Hepatocyte (in vitro differentiated cells): ENCODE data around the gene PLCL1. TPM values are rescaled to one million over a fixed set of nuclear protein-coding genes. Genes with fewer than 3 reads are reported as not detected.

Experiments
- DNase-seq: peaks from one replicate; pipeline ENCODE4 v3.0.0-alpha.2; 2016; ENCODE audit warnings: low spot score
- H2AFZ ChIP-seq: fragments of 200-600 bp; sonication (generic); 2 replicates; pipeline ENCODE4 v1.6.0; 2016; ENCODE audit warnings: antibody characterized with exemption, mild to moderate bottlenecking
- H3K27ac ChIP-seq: fragments of 200-600 bp; sonication (generic); 2 replicates; pipeline ENCODE4 v1.5.1; 2016; ENCODE audit warnings: mild to moderate bottlenecking
- H3K27me3 ChIP-seq: fragments of 200-600 bp; sonication (generic); 2 replicates; pipeline ENCODE4 v1.6.1; 2016
- H3K36me3 ChIP-seq: fragments of 200-600 bp; sonication (generic); replicated peaks from 2 replicates; pipeline ENCODE4 v1.5.1; 2016; ENCODE audit warnings: low read depth; ENCODE audit not compliant: insufficient read depth
- H3K4me1 ChIP-seq: fragments of 200-600 bp; sonication (generic); 2 replicates; pipeline ENCODE4 v1.5.1; 2016; ENCODE audit warnings: mild to moderate bottlenecking, moderate library complexity; ENCODE audit not compliant: insufficient read depth
- H3K4me2 ChIP-seq: fragments of 200-600 bp; sonication (generic); 2 replicates; pipeline ENCODE4 v1.6.0; 2016
- H3K4me3 ChIP-seq: fragments of 200-600 bp; sonication (generic); 2 replicates; pipeline ENCODE4 v1.5.1; 2016; ENCODE audit warnings: mild to moderate bottlenecking
- H3K79me2 ChIP-seq: fragments of 200-600 bp; sonication (generic); 2 replicates; pipeline ENCODE4 v1.6.0; 2017; ENCODE audit warnings: mild to moderate bottlenecking
- H3K9me2 ChIP-seq: fragments of 200-600 bp; sonication (generic); replicated peaks from 2 replicates; pipeline ENCODE4 v1.6.0; 2017; ENCODE audit warnings: mild to moderate bottlenecking; ENCODE audit not compliant: insufficient read depth
- H3K9me3 ChIP-seq: fragments of 200-600 bp; sonication (generic); 2 replicates; pipeline ENCODE4 v1.5.1; 2016; ENCODE audit warnings: low read depth, mild to moderate bottlenecking
- H4K20me1 ChIP-seq: fragments of 200-600 bp; sonication (generic); 2 replicates; pipeline ENCODE4 v1.6.0; 2016; ENCODE audit warnings: mild to moderate bottlenecking; ENCODE audit not compliant: insufficient read depth, poor library complexity, severe bottlenecking
- EZH2 ChIP-seq: fragments of 200-600 bp; sonication (generic); IDR thresholded peaks from 2 replicates; pipeline ENCODE4 v1.6.1; 2016; ENCODE audit warnings: antibody characterized with exemption, mild to moderate bottlenecking, borderline replicate concordance
- EZH2phosphoT487 ChIP-seq: fragments of 200-600 bp; sonication (generic); IDR thresholded peaks from one replicate; pipeline ENCODE4 v1.6.1; 2018; ENCODE audit warnings: antibody characterized with exemption, mild to moderate bottlenecking, low read depth, moderate library complexity; ENCODE audit not compliant: unreplicated experiment, severe bottlenecking
- WGBS: methylation state at CpG from one replicate; pipeline ENCODE4 v1.1.6; 2016; ENCODE audit warnings: low lambda C conversion rate; ENCODE audit errors: missing lambda C conversion rate; 5-methylcytosine and 5-hydroxymethylcytosine counted together
- polyA plus RNA-seq: library from polyadenylated mRNA; unstranded; fragments of >200 nt; fragmentation: Nextera tagmentation; extraction: Ambion mirVana; gene quantifications from 2 replicates; pipeline ENCODE4 v1.2.1, GENCODE V29; 2016
- total RNA-seq: library from RNA; depleted of rRNA; stranded (reverse); fragments of >200 nt; gene quantifications from 2 replicates; pipeline ENCODE4 v1.2.3, GENCODE V29; 2014
- TF ChIP-seq, protein P1 (sequence below): fragments of 200-600 bp; sonication (generic); IDR thresholded peaks from 2 replicates; pipeline ENCODE4 v1.5.1; 2016; ENCODE audit warnings: antibody characterized with exemption, mild to moderate bottlenecking; ENCODE audit not compliant: poor library complexity

PLCL1 gene
- total and polyA plus RNA-seq, 2 experiments from 2014 or later = 0.37 to 2.4 TPM

DNA sequence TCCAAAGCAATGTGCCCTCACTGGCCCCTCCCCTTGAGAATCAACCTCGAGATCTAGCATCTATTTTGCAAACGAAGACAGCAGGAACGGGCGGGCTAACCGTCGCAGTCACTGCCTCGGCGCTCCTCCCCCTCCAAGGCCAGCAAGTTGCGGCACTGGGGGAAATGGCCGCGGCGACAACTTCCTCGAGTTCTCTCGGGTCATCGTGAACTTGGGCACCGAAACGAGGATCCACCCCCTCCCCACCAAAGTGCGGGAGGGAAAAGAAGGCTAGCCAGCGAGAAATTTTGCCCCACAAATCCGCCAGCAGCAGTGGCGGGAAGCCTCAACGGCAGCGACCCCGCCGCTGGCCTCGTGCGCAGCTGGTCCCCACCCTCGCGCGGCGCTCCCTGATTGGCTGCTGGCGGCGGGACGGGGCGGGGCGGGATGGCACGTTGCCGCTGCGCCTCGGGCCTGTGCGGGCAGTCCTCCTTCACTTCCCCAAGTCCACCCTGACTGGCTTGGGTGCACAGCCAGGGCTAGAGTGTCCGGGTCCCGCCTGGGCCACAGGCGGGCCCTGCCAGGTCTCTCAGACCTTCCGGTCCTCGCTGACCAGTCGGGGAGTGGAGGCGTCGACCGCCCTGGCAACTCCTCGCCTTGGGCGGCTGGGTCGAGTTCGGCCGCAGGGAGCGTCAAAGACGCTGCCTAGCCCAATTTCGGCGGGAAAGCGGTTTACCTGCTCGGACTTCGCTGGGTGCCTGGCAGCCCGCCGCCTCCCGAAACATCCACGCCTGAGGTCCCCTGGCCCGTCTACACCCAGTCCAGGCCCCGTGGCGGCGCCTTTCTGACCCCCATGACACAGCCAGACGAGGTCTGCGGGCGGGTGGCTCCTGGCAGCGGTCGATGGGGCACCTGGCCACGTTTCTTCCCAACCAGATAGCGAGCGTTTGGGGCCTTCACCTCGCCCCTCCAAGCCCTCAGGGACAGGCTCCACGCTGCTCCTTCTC lies 19.1 kb upstream of the PLCL1 start, which contains the start of gene BOLL:
Gene BOLL (minus strand): TSS at position 364 of the 986 bp plus-strand sequence. CDS start 3,469 bp downstream, outside the sequence.
- Histone ChIP-seq H3K27me3 (peaks cover 20% of the 10 kb centered on the region), H3K9me3 (no peaks in the 10 kb centered on the region), H2AFZ (peak within 1 kb of the TSS; percentile 93), H3K9me2 (no peaks in the 10 kb centered on the region), H3K27ac (no peak within 1 kb of the TSS), H3K79me2 (no peaks in the 10 kb centered on the region), H3K4me1 (peaks cover 9% of the 10 kb centered on the region), H3K4me2 (peak within 1 kb of the TSS; percentile 95), H4K20me1 (no peaks in the 10 kb centered on the region), H3K36me3 (no peaks in the 10 kb centered on the region), H3K4me3 (peak within 1 kb of the TSS; percentile 36)
- no peak for DNase-seq
- 95% methylated on average over 55 of the region's 80 CpGs for WGBS
- TF ChIP-seq EZH2 = no peak

DNA sequence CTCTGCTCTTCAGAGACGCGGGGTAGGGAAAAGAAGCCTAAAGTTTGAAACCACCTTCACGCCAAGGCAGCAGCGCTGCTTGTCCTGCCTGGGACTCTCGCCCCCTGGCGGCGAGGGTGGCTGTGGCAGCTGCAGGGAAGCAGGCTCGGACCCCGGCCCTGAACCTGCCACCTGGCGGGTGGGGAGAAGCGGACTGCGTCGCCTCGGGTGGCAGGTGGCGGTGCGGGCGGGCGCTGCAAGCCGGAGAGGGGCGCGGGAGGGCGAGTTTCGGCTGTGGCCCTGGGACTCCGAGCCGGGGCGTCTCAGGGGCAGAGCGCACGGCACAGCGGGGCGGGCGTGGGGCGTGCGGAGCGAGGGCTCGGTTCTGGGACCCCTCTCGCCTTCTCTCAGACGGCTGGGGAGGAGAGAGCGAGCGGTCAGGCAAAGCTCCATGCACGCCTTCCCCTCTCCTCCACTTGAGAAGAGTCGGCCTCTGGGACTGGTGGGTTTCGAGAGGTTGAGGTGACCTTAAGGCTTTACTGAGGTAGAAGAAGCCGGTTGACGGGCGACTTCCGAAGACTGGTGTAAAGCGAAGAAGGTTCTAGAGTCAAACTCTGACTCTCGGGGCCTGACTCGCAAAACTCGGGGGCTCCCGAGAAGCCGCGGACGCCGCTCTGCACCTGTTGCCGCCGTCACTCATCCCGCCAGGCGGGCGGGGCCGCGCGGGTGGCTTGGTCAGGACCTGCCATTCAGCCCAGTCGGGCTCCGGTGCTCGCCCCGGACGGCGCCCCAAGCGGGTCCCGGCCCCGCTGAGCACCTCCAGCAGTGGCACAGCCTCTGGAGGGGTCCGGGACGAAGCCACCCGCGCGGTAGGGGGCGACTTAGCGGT lies 18.1 kb upstream of the PLCL1 start:
- Histone ChIP-seq H3K9me2 (no peaks in the 10 kb centered on the region), H3K27ac (no peak overlapping the region), H3K36me3 (no peaks in the 10 kb centered on the region), H3K79me2 (no peaks in the 10 kb centered on the region), H4K20me1 (no peaks in the 10 kb centered on the region), H3K4me3 (peak overlapping the region; percentile 36), H2AFZ (peak overlapping the region; percentile 93), H3K4me1 (peaks cover 9% of the 10 kb centered on the region), H3K4me2 (peak overlapping the region; percentile 95), H3K27me3 (peaks cover 22% of the 10 kb centered on the region), H3K9me3 (no peaks in the 10 kb centered on the region)
- DNase-seq = peak; percentile 48
- TF ChIP-seq EZH2 (peak; percentile 49), EZH2phosphoT487 (peak; percentile 10)
- TF ChIP-seq, protein P1, sequence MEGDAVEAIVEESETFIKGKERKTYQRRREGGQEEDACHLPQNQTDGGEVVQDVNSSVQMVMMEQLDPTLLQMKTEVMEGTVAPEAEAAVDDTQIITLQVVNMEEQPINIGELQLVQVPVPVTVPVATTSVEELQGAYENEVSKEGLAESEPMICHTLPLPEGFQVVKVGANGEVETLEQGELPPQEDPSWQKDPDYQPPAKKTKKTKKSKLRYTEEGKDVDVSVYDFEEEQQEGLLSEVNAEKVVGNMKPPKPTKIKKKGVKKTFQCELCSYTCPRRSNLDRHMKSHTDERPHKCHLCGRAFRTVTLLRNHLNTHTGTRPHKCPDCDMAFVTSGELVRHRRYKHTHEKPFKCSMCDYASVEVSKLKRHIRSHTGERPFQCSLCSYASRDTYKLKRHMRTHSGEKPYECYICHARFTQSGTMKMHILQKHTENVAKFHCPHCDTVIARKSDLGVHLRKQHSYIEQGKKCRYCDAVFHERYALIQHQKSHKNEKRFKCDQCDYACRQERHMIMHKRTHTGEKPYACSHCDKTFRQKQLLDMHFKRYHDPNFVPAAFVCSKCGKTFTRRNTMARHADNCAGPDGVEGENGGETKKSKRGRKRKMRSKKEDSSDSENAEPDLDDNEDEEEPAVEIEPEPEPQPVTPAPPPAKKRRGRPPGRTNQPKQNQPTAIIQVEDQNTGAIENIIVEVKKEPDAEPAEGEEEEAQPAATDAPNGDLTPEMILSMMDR = peak; percentile 46
- WGBS = 14% methylated on average over 67 of the region's 79 CpGs

GRCh38 chr2:197793456-197793855 lies 10.9 kb upstream of the PLCL1 start:
- DNase-seq = no peak
- Histone ChIP-seq H3K9me3 (no peaks in the 10 kb centered on the region), H4K20me1 (no peaks in the 10 kb centered on the region), H3K27ac (no peak overlapping the region), H3K4me3 (no peak overlapping the region), H3K9me2 (no peaks in the 10 kb centered on the region), H3K79me2 (no peaks in the 10 kb centered on the region), H3K27me3 (peaks cover 14% of the 10 kb centered on the region), H3K4me1 (no peaks in the 10 kb centered on the region), H3K36me3 (no peaks in the 10 kb centered on the region), H3K4me2 (no peak overlapping the region), H2AFZ (no peak overlapping the region)
- 91% methylated on average over 1 of the region's 1 CpG for WGBS
- TF ChIP-seq EZH2 (no peak), EZH2phosphoT487 (no peak)
- TF ChIP-seq, protein P1 = no peak
